Heart right ventricle (tissue), 16 donors: ENCODE results near the gene MAPK8IP3. TPM values are rescaled to one million over a fixed set of nuclear protein-coding genes. Genes with fewer than 3 reads are reported as not detected.

Experiments used
- ATAC-seq, 8 donors: fragments of 200-7000 bp; cut with Tn5 transposase; one replicate each; pipeline ENCODE4 v1.9.1; 2020; ENCODE audit warnings: mild to moderate bottlenecking in 8 of 8, moderate library complexity in 8 of 8, moderate number of reproducible peaks in 1 of 8
- DNase-seq, 2 donors: peaks; one replicate each; pipeline ENCODE4 v3.0.0-alpha.2; 2020
- H3K27ac ChIP-seq, 10 donors: fragments of 200-600 bp; sonication (generic) in 2 of 10; one replicate each; pipeline versions ENCODE4 v1.5.0 to v1.8.0; 2020 to 2022; ENCODE audit warnings: mild to moderate bottlenecking in 3 of 10
- H3K27me3 ChIP-seq, 7 donors: fragments of 200-600 bp; one replicate each; pipeline ENCODE4 v1.8.0; 2021 to 2022; ENCODE audit warnings: mild to moderate bottlenecking in 2 of 7
- H3K36me3 ChIP-seq, 9 donors: fragments of 200-600 bp; sonication (generic) in 1 of 9; one replicate each; pipeline versions ENCODE4 v1.5.0 to v1.8.0; 2020 to 2022; ENCODE audit warnings: mild to moderate bottlenecking in 2 of 9
- H3K4me1 ChIP-seq, 9 donors: fragments of 200-600 bp; sonication (generic) in 1 of 9; one replicate each; pipeline versions ENCODE4 v1.5.0 to v1.8.0; 2020 to 2022; ENCODE audit warnings: mild to moderate bottlenecking in 4 of 9
- H3K4me3 ChIP-seq, 10 donors: fragments of 200-600 bp; sonication (generic) in 2 of 10; one replicate each; pipeline versions ENCODE4 v1.5.0 to v1.8.0; 2020 to 2022; ENCODE audit warnings: mild to moderate bottlenecking in 7 of 10, moderate library complexity in 2 of 10
- H3K9me3 ChIP-seq, 11 donors: fragments of 200-600 bp in 10 of 11; sonication (generic) in 2 of 11; one replicate each; pipeline versions ENCODE4 v1.5.0 to v1.8.0; 2013 to 2022; ENCODE audit warnings: mild to moderate bottlenecking in 2 of 11, control low read depth in 1 of 11, moderate library complexity in 1 of 11
- CTCF ChIP-seq, 9 donors: fragments of 200-600 bp; sonication (generic) in 2 of 9; IDR thresholded peaks; one replicate each; pipeline versions ENCODE4 v1.5.0 to v1.8.0; 2021 to 2022; ENCODE audit warnings: antibody characterized with exemption in 9 of 9, mild to moderate bottlenecking in 5 of 9, moderate library complexity in 1 of 9
- WGBS, 2 donors: extraction: QIAGEN DNeasy Blood & Tissue Kit; methylation state at CpG; one replicate each; pipeline ENCODE4 v1.1.7; 2013; ENCODE audit warnings: inconsistent platforms in 1 of 2; 5-methylcytosine and 5-hydroxymethylcytosine counted together
- intact Hi-C, 10 donors: fragments of 100-400 bp; cut with DNase I; formaldehyde crosslinking; loops; one replicate each; pipeline versions ENCODE4 v1.11.1 to v1.14.2; 2022
- polyA plus RNA-seq, 2 donors: library from polyadenylated mRNA; stranded (reverse); fragments of 200-250 nt; gene quantifications; one replicate each; pipeline ENCODE4 v1.2.3, GENCODE V29; 2013
- total RNA-seq, 10 donors: library from RNA; stranded (reverse); fragmentation: NEBNext Ultra II Directional in 3 of 10; extraction: Animal tissue kit (Norgen Biotek cat#: 25700) in 3 of 10; gene quantifications; one replicate each; pipeline versions ENCODE4 v1.2.1 to v1.2.4, GENCODE V29; 2021 to 2023
- donor health status: Arrhythmogenic right ventricular cardiomyopathy.
- donor health status: ischemic (EF 13 %, LVEDD 7.1; RV severe dilation, severe dysfunction).
- donor health status: healthy with polysubstance abuse.
- donor health status: DM: no; HTN: yes; CAD: no.
- donor health status: DM: no; HTN: no; CAD: no.
- donor health status: ischemic (EF 25% LVEDD 6.9; RV normal size, moderate dysfunction).
- donor health status: ischemic (EF 25% LVEDD 5.7; RV mildly dilated, moderate dysfunction).
- donor health status: healthy.
- donor health status: DM: yes; HTN: yes; CAD: no.
- donor health status: Ischemic cardiomyopathy.
- donor health status: ischemic (EF 35%, LVEDD 5.7; RV mildly dilated, moderate dysfunction).
- donor health status: nonischemic (EF 11% LVEDD 7.7; RV severe dilation, severe dysfunction).
- donor health status: DM: yes; HTN: yes; CAD: no.
- donor health status: PGD.
- donor health status: ischemic (EF 29% LVEDD 5.4; RV normal size, mild dysfunction).
- donor health status: nonischemic (EF 23%, LVEDD 6.1; RV moderate dilation, normal function).

The MAPK8IP3 gene
- total and polyA plus RNA-seq, 12 donors = 31.2 to 126 (median 71.7) TPM

- ATAC-seq = no peak
- Histone ChIP-seq H3K9me3 (no peaks in the 10 kb centered on the region), H3K4me1 (peaks cover 11 to 43% (median 24%) of the 10 kb centered on the region in 9 donors), H3K27ac (no peak overlapping the region), H3K36me3 (peaks cover 0 to 56% (median 12%) of the 10 kb centered on the region in 9 donors), H3K27me3 (no peaks in the 10 kb centered on the region), H3K4me3 (no peak overlapping the region)
- peak in 1 of 2 donors; percentile 14 for DNase-seq
- intact Hi-C loops = no loop called here
- 87 to 91% methylated on average over 14 of the region's 14 CpGs for WGBS, 2 donors
- no peak for TF ChIP-seq CTCF (IDR thresholded peaks at IDR 0.05)
Observed at GRCh38 chr16:1785846-1786170, 79.8 kb downstream of the MAPK8IP3 start.

- 88 to 89% methylated on average over 51 of the region's 51 CpGs for WGBS, 2 donors
- Histone ChIP-seq H3K27me3 (no peaks in the 10 kb centered on the region), H3K4me1 (peaks cover 5 to 37% (median 18%) of the 10 kb centered on the region in 9 donors), H3K4me3 (no peak overlapping the region), H3K27ac (no peak overlapping the region), H3K9me3 (no peaks in the 10 kb centered on the region), H3K36me3 (peaks cover 0 to 58% (median 12%) of the 10 kb centered on the region in 9 donors)
- intact Hi-C loops = no loop called here
- no peak for TF ChIP-seq CTCF (IDR thresholded peaks at IDR 0.05)
- DNase-seq (peak in 1 of 2 donors; percentile 16), ATAC-seq (no peak)
Observed at GRCh38 chr16:1786242-1787055, 80.5 kb downstream of the MAPK8IP3 start.

- peaks cover 0 to 63% (median 12%) of the 10 kb centered on the region in 9 donors for H3K36me3 ChIP-seq
Observed at GRCh38 chr16:1787056-1787321, 81.0 kb downstream of the MAPK8IP3 start.

More at GRCh38 chr16:1787056-1787321, 81.0 kb downstream of the MAPK8IP3 start:
- DNase-seq = no peak
- Histone ChIP-seq H3K4me3 (no peak overlapping the region), H3K9me3 (no peaks in the 10 kb centered on the region), H3K4me1 (peaks cover 4 to 33% (median 15%) of the 10 kb centered on the region in 9 donors), H3K27ac (no peak overlapping the region), H3K27me3 (no peaks in the 10 kb centered on the region)
- 90 to 93% methylated on average over 6 of the region's 6 CpGs for WGBS, 2 donors
- TF ChIP-seq CTCF (IDR thresholded peaks at IDR 0.05) = no peak
- ATAC-seq = no peak
- intact Hi-C loops = no loop called here
